Loucy (cell line): ENCODE data around the gene GULP1.

ENCODE experiments used
- EZH2phosphoT487 ChIP-seq: fragments of 200-600 bp; IDR thresholded peaks from 2 replicates; pipeline ENCODE4 v1.6.1; 2018; ENCODE audit warnings: antibody characterized with exemption, mild to moderate bottlenecking, moderate library complexity, borderline replicate concordance
- TF ChIP-seq, protein P1 (sequence below): fragments of 200-600 bp; sonication (generic); conservative IDR thresholded peaks from 2 replicates; pipeline ENCODE4 v1.5.1; 2014; ENCODE audit warnings: mild to moderate bottlenecking, antibody characterized with exemption, low read length

DNA sequence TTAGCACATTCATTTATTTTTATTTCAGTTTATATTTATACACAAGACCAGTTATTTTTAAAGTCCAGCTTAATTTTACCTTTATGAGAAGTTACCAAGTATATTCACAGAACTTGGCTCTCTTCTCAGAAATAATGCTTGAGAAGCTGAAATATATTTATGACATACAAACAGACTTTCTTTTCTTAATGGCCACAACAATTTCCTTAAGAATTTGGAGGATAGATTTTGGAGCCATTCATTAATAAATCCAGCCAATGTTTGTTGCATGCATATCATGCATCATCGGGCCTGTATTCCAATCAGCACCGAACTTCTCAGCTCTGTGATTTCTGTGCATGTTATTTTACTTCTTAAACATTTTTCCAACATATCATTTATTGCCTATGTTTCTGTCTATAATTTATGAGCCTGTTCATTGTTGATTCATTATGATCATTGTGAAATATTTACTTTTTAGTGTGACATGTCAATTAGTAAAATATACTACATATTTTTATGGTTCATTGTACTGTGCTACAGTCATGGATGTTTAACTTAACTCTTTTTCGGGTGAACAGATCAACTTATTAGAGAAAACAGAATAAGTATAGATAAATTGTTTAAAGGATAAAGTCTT lies 3.5 kb downstream of the GULP1 start:
- TF ChIP-seq, protein P1, sequence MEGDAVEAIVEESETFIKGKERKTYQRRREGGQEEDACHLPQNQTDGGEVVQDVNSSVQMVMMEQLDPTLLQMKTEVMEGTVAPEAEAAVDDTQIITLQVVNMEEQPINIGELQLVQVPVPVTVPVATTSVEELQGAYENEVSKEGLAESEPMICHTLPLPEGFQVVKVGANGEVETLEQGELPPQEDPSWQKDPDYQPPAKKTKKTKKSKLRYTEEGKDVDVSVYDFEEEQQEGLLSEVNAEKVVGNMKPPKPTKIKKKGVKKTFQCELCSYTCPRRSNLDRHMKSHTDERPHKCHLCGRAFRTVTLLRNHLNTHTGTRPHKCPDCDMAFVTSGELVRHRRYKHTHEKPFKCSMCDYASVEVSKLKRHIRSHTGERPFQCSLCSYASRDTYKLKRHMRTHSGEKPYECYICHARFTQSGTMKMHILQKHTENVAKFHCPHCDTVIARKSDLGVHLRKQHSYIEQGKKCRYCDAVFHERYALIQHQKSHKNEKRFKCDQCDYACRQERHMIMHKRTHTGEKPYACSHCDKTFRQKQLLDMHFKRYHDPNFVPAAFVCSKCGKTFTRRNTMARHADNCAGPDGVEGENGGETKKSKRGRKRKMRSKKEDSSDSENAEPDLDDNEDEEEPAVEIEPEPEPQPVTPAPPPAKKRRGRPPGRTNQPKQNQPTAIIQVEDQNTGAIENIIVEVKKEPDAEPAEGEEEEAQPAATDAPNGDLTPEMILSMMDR, result no peak
- TF ChIP-seq EZH2phosphoT487, result no peak
